ENCODE data around the gene KRTAP10-10.

DNA sequence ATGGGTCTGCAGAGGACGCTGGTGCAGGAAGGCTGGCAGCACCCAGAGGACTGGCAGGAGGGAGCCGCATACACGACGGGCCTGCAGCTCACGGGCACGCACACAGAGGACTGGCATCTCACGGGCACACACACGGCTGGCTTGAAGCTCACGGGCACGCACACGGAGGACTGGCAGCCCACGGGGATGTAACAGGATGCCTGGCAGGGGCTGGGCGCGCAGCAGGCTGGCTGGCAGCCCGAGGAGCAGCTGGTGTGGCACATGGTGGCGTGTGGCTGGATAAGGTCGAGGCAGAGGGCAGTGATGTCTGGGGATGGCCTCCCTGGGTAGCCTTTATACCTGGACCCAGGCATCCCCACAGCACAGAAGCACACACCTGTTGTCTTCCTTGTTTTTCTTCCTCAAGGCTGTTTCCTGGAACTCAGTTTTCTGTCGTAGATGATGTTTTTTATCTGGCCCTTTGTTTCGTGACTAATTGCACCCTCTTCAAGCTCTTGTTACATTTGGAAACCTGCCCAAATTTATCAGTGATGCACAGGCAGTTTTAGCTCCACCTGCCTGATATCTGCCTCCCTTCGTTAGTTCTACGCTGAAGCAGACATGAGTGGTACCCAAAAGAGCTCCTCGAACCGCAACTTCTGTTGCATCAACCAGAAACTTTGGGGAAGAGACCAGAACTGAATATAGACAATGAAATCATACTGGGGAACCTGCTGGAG, 44.9 kb downstream of the KRTAP10-10 start, which contains the start of gene KRTAP12-1:
- no peak for TF ChIP-seq CTCF (IDR thresholded peaks at IDR 0.05)
- no peak for TF ChIP-seq POLR2A (IDR thresholded peaks at IDR 0.05)
- TF ChIP-seq POLR2AphosphoS5 (IDR thresholded peaks at IDR 0.05), result no peak

Measured in sigmoid colon (tissue), 4 donors.